Naive thymus-derived CD4-positive, alpha-beta T cell (primary cell): ENCODE results near the gene MARCHF3. TPM values are rescaled to one million over a fixed set of nuclear protein-coding genes. Genes with fewer than 3 reads are reported as not detected.
"Not testable (repeated sequence)": the region's sequence is repeated elsewhere in the genome, so short reads cannot be mapped to it uniquely, and the experiment has no call there.

Source experiments
- ATAC-seq: fragments of 150-1000 bp; cut with Tn5 transposase; 2 replicates; pipeline ENCODE4 v1.10.0; 2021; ENCODE audit warnings: mild to moderate bottlenecking, moderate library complexity
- CTCF ChIA-PET: fragments of 350-600 bp; sonication (Branson Sonifier 250); formaldehyde crosslinking; loops from one replicate; lab custom pipeline; 2021; ENCODE audit warnings: antibody characterized with exemption; lab: Charles Lee
- POLR2A ChIA-PET: fragments of 350-600 bp; sonication (Branson Sonifier 250); formaldehyde crosslinking; loops from one replicate; lab custom pipeline; 2021; ENCODE audit warnings: antibody characterized with exemption, inconsistent platforms; lab: Charles Lee
- DNase-seq, 9 donors: peaks; one replicate each; pipeline versions ENCODE4 v3.0.0 to v3.0.0-alpha.2; 2020 to 2022; ENCODE audit warnings: mixed read lengths in 1 of 9
- H3K27ac ChIP-seq: one replicate; pipeline ENCODE4 v1.7.0; 2013; ENCODE audit warnings: mild to moderate bottlenecking, low read depth, low read length, moderate library complexity
- H3K27me3 ChIP-seq, 2 donors: one replicate each; pipeline ENCODE4 v1.7.0; 2013; ENCODE audit warnings: low read length in 2 of 2, mild to moderate bottlenecking in 2 of 2, moderate library complexity in 2 of 2; ENCODE audit not compliant: control insufficient read depth in 2 of 2, insufficient read depth in 2 of 2
- H3K36me3 ChIP-seq, 3 experiments: 1 replicate in 2 of 3; 2 replicates in 1 of 3; pipeline ENCODE4 v1.7.0; 2013; ENCODE audit warnings: low read length in 3 of 3, mild to moderate bottlenecking in 3 of 3, moderate library complexity in 1 of 3; ENCODE audit not compliant: insufficient read depth in 3 of 3, control insufficient read depth in 2 of 3
- H3K4me1 ChIP-seq, 2 donors: one replicate each; pipeline ENCODE4 v1.7.0; 2013; ENCODE audit warnings: low read length in 2 of 2, mild to moderate bottlenecking in 2 of 2, moderate library complexity in 1 of 2; ENCODE audit not compliant: control insufficient read depth in 2 of 2, insufficient read depth in 2 of 2
- H3K4me3 ChIP-seq: 2 replicates; pipeline ENCODE4 v1.7.0; 2013; ENCODE audit warnings: mild to moderate bottlenecking, low read length
- H3K9me3 ChIP-seq, 3 experiments: 1 replicate in 2 of 3; 2 replicates in 1 of 3; pipeline ENCODE4 v1.7.0; 2013; ENCODE audit warnings: low read length in 3 of 3; ENCODE audit not compliant: control insufficient read depth in 2 of 3
- H3K27ac Mint-ChIP-seq, 9 donors: one replicate each; pipeline ENCODE4 v1.8.0; 2020 to 2022; ENCODE audit warnings: mixed read lengths in 9 of 9, mild to moderate bottlenecking in 8 of 9, moderate library complexity in 5 of 9, inconsistent platforms in 2 of 9
- H3K27me3 Mint-ChIP-seq, 5 donors: one replicate each; pipeline ENCODE4 v1.8.0; 2021 to 2022; ENCODE audit warnings: mixed read lengths in 5 of 5, mild to moderate bottlenecking in 1 of 5
- H3K36me3 Mint-ChIP-seq, 5 donors: one replicate each; pipeline ENCODE4 v1.8.0; 2020 to 2022; ENCODE audit warnings: mixed read lengths in 5 of 5, mild to moderate bottlenecking in 3 of 5, inconsistent platforms in 1 of 5
- H3K4me1 Mint-ChIP-seq, 7 donors: one replicate each; pipeline ENCODE4 v1.8.0; 2020 to 2022; ENCODE audit warnings: mixed read lengths in 7 of 7, mild to moderate bottlenecking in 3 of 7, inconsistent platforms in 1 of 7
- H3K4me3 Mint-ChIP-seq, 10 donors: one replicate each; pipeline ENCODE4 v1.8.0; 2020 to 2022; ENCODE audit warnings: mild to moderate bottlenecking in 10 of 10, mixed read lengths in 10 of 10, moderate library complexity in 6 of 10, inconsistent platforms in 2 of 10
- H3K9me3 Mint-ChIP-seq, 11 donors: one replicate each; pipeline ENCODE4 v1.8.0; 2020 to 2022; ENCODE audit warnings: mixed read lengths in 11 of 11, mild to moderate bottlenecking in 4 of 11, inconsistent platforms in 1 of 11, moderate library complexity in 1 of 11
- intact Hi-C, 2 donors: fragments of 100-400 bp; cut with micrococcal nuclease; formaldehyde crosslinking; loops; one replicate each; pipeline ENCODE4 v1.15.1; 2023
- polyA plus RNA-seq, 2 donors: library from polyadenylated mRNA; unstranded; fragments of 300-500 nt; fragmentation: Illumina TruSeq; gene quantifications; one replicate each; pipeline ENCODE4 v1.2.3, GENCODE V29; 2021
- total RNA-seq, 6 experiments: library from RNA in 5 of 6; stranded (reverse) in 5 of 6; gene quantifications; 1 replicate in 5 of 6; 2 replicates in 1 of 6; pipeline ENCODE4 v1.2.3 and lab custom pipeline; 2021 to 2026

The MARCHF3 gene
- total and polyA plus RNA-seq, 7 experiments from 2014 or later, result 3.1 to 15.4 (median 13.0) TPM

- no peak overlapping the region for H3K27ac ChIP-seq
- Mint-ChIP-seq H3K36me3 (peaks cover 4 to 24% (median 6%) of the 10 kb centered on the region in 5 donors), H3K9me3 (peaks cover 0 to 16% (median 2%) of the 10 kb centered on the region in 11 donors), H3K4me3 (no peak overlapping the region), H3K27ac (peak overlapping the region in 1 of 9 donors; percentile 78), H3K27me3 (no peaks in the 10 kb centered on the region), H3K4me1 (peaks cover 17 to 40% (median 27%) of the 10 kb centered on the region in 7 donors)
- no peaks in the 10 kb centered on the region for H3K27me3 ChIP-seq
- DNase-seq, result no peak
- ATAC-seq, result no peak
- no peak overlapping the region for H3K4me3 ChIP-seq
- intact Hi-C loops, result loop anchor here in 1 of 2 donors (10.0 kb wide), 1 partner anchor 367 kb away; no protein-coding TSS in a partner anchor
- ChIA-PET CTCF (no interaction called here), POLR2A (interaction anchor here (0.5 to 1.8 kb wide), 3 partner anchors 9 to 171 kb away, joined by 3 to 5 read pairs (median 3); no protein-coding TSS in a partner anchor)
- H3K9me3 ChIP-seq, result no peaks in the 10 kb centered on the region
- H3K36me3 ChIP-seq, result no peaks in the 10 kb centered on the region
- H3K4me1 ChIP-seq, result peaks cover 3 to 13% of the 10 kb centered on the region in 2 donors
These were observed 172.6 kb downstream of the MARCHF3 start for GRCh38 chr5:126857472-126858410.

GRCh38 chr5:126855266-126855665, 175.1 kb downstream of the MARCHF3 start:
- peak in 4 of 9 donors; percentile 14 to 20 (median 16) for DNase-seq
- H3K4me3 ChIP-seq, result no peak overlapping the region
- Mint-ChIP-seq H3K36me3 (peaks cover 4 to 32% (median 6%) of the 10 kb centered on the region in 5 donors), H3K27me3 (no peaks in the 10 kb centered on the region), H3K4me3 (peak overlapping the region in 9 of 10 donors; percentile 35 to 72 (median 46)), H3K27ac (peak overlapping the region; percentile 62 to 91 (median 80)), H3K9me3 (peaks cover 0 to 16% (median 2%) of the 10 kb centered on the region in 11 donors), H3K4me1 (peaks cover 24 to 58% (median 49%) of the 10 kb centered on the region in 7 donors)
- H3K27ac ChIP-seq, result no peak overlapping the region
- ChIA-PET CTCF (interaction anchor here (0.6 kb wide), 1 partner anchor 593 kb away, joined by 5 read pairs; no protein-coding TSS in a partner anchor), POLR2A (interaction anchor here (0.6 to 0.9 kb wide), 4 partner anchors 9 to 27 kb away, joined by 3 to 4 read pairs (median 4); no protein-coding TSS in a partner anchor)
- H3K27me3 ChIP-seq, result no peaks in the 10 kb centered on the region
- H3K36me3 ChIP-seq, result no peaks in the 10 kb centered on the region
- no peaks in the 10 kb centered on the region for H3K9me3 ChIP-seq
- no peak for ATAC-seq
- peaks cover 12 to 33% of the 10 kb centered on the region in 2 donors for H3K4me1 ChIP-seq
- intact Hi-C loops, result loop anchor here in 1 of 2 donors (10.0 kb wide), 1 partner anchor 370 kb away; no protein-coding TSS in a partner anchor

- Histone ChIP-seq H3K9me3 (no peaks in the 10 kb centered on the region), H3K4me1 (peaks cover 12 to 33% of the 10 kb centered on the region in 2 donors), H3K27me3 (no peaks in the 10 kb centered on the region), H3K27ac (no peak overlapping the region), H3K36me3 (no peaks in the 10 kb centered on the region), H3K4me3 (no peak overlapping the region)
- DNase-seq, result no peak
- ATAC-seq, result no peak
- POLR2A ChIA-PET, result interaction anchor here (0.6 to 3.8 kb wide), 7 partner anchors 9 to 175 kb away, joined by 3 to 31 read pairs (median 5); partner anchors contain the start of gene LMNB1
- intact Hi-C loops, result loop anchor here (5.0 to 10.0 kb wide), 6 partner anchors 42 to 1228 kb away; partner anchors contain the start of genes PRRC1 (in 1 of the 2) and SLC12A2 (in 1 of the 2)
- peaks cover 22 to 58% (median 49%) of the 10 kb centered on the region in 7 donors for H3K4me1 Mint-ChIP-seq
- H3K9me3 Mint-ChIP-seq, result peaks cover 0 to 16% (median 2%) of the 10 kb centered on the region in 11 donors
- peaks cover 4 to 32% (median 6%) of the 10 kb centered on the region in 5 donors for H3K36me3 Mint-ChIP-seq
- no peaks in the 10 kb centered on the region for H3K27me3 Mint-ChIP-seq
- CTCF ChIA-PET, result no interaction called here
- H3K4me3 Mint-ChIP-seq, result peak overlapping the region in 6 of 10 donors; percentile 37 to 91 (median 48)
- peak overlapping the region in 8 of 9 donors; percentile 62 to 91 (median 78) for H3K27ac Mint-ChIP-seq
These were observed 175.7 kb downstream of the MARCHF3 start for GRCh38 chr5:126854526-126855110.

GRCh38 chr5:126853541-126854307, 176.6 kb downstream of the MARCHF3 start:
- H3K27me3 ChIP-seq, H3K9me3 ChIP-seq, H3K36me3 ChIP-seq, H3K27me3 Mint-ChIP-seq: not testable (repeated sequence)
- peaks cover 0 to 16% (median 2%) of the 10 kb centered on the region in 11 donors for H3K9me3 Mint-ChIP-seq
- ChIA-PET CTCF (interaction anchor here (2.0 kb wide), 1 partner anchor 16 kb away, joined by 6 read pairs; no protein-coding TSS in a partner anchor), POLR2A (interaction anchor here (0.6 to 3.8 kb wide), 23 partner anchors 8 to 404 kb away, joined by 3 to 31 read pairs (median 4); partner anchors contain the start of genes LMNB1 and MARCHF3)
- DNase-seq, result peak in 5 of 9 donors; percentile 19 to 46 (median 31)
- intact Hi-C loops, result loop anchor here (1.0 to 10.0 kb wide), 13 partner anchors 8 to 1229 kb away; partner anchors contain the start of genes C5orf63 (in 2 of the 2), MARCHF3 (in 1 of the 2), PHAX (in 1 of the 2) and PRRC1 (in 1 of the 2)
- H3K4me3 Mint-ChIP-seq, result peak overlapping the region; percentile 71 to 91 (median 84)
- H3K27ac Mint-ChIP-seq, result peak overlapping the region; percentile 95 to 99 (median 99)
- Histone ChIP-seq H3K4me3 (peak overlapping the region; percentile 55), H3K27ac (peak overlapping the region; percentile 67), H3K4me1 (peaks cover 12 to 33% of the 10 kb centered on the region in 2 donors)
- peak; percentile 57 for ATAC-seq
- H3K4me1 Mint-ChIP-seq, result peaks cover 23 to 64% (median 55%) of the 10 kb centered on the region in 7 donors
- H3K36me3 Mint-ChIP-seq, result peaks cover 4 to 32% (median 6%) of the 10 kb centered on the region in 5 donors

DNA sequence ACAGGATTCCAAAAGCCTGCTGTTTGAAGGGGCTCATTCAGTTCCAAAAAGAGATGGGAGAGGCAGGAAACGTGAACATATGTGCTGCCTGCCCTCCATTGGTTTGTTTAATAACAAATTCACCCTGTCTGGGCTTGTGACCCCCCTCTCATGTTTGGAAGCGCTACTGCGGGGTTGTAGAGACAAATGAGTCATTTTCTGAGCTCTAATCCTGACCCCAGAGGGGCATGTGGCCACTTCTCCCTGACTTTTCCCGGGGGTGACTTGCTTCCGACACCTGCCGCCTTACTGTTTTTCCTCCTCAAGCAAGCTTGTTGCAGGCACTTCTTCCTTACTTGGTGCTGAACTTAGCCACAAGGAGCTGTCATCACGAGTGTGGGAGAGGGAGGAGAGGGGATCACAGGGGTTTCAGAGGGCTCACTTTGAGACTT, 177.5 kb downstream of the MARCHF3 start:
- Histone ChIP-seq H3K27ac (peak overlapping the region; percentile 67), H3K27me3 (no peaks in the 10 kb centered on the region), H3K4me3 (peak overlapping the region; percentile 55), H3K36me3 (no peaks in the 10 kb centered on the region), H3K4me1 (peaks cover 12 to 33% of the 10 kb centered on the region in 2 donors), H3K9me3 (no peaks in the 10 kb centered on the region)
- intact Hi-C loops, result loop anchor here (1.0 to 10.0 kb wide), 16 partner anchors 8 to 1229 kb away; partner anchors contain the start of genes C5orf63 (in 2 of the 2), MARCHF3 (in 2 of the 2), PHAX (in 1 of the 2) and PRRC1 (in 1 of the 2)
- POLR2A ChIA-PET, result interaction anchor here (0.8 to 3.8 kb wide), 18 partner anchors 8 to 403 kb away, joined by 3 to 31 read pairs (median 4); partner anchors contain the start of genes LMNB1 and MARCHF3
- Mint-ChIP-seq H3K9me3 (peaks cover 0 to 16% (median 2%) of the 10 kb centered on the region in 11 donors), H3K27ac (peak overlapping the region; percentile 95 to 99 (median 99)), H3K27me3 (no peaks in the 10 kb centered on the region), H3K4me1 (peaks cover 23 to 71% (median 59%) of the 10 kb centered on the region in 7 donors), H3K4me3 (peak overlapping the region; percentile 71 to 91 (median 84)), H3K36me3 (peaks cover 4 to 32% (median 6%) of the 10 kb centered on the region in 5 donors)
- CTCF ChIA-PET, result interaction anchor here (2.0 kb wide), 1 partner anchor 15 kb away, joined by 6 read pairs; no protein-coding TSS in a partner anchor
- ATAC-seq (no peak), DNase-seq (no peak)
